Stimulated activated CD4-positive, alpha-beta T cell treated with anti-CD3 and anti-CD28 coated beads, Interleukin-2, amount 100 ng/mL, for 4 hours (primary cell): ENCODE results near the gene LRRC63.
"Not testable (repeated sequence)": the region's sequence is repeated elsewhere in the genome, so short reads cannot be mapped to it uniquely, and the experiment has no call there.

Experiments
- DNase-seq: peaks from one replicate; pipeline ENCODE4 v3.0.0-alpha.2; 2020; ENCODE audit warnings: low read depth

The LRRC63 gene

GRCh38 chr13:46211483-46212351, at the start of gene LRRC63:
LRRC63 (plus strand) TSS chr13:46211928; CDS start chr13:46213035, 1,107 bp downstream.
- DNase-seq: peak; percentile 77

- DNase-seq: not testable (repeated sequence)
Measured at GRCh38 chr13:46162741-46163140, 49.0 kb upstream of the LRRC63 start.

- no peak for DNase-seq
Measured at GRCh38 chr13:46164661-46165060, 47.1 kb upstream of the LRRC63 start.

- DNase-seq: no peak
Measured at GRCh38 chr13:46165485-46166223, 46.1 kb upstream of the LRRC63 start.

- no peak for DNase-seq
Measured at GRCh38 chr13:46166224-46166584, 45.5 kb upstream of the LRRC63 start.

GRCh38 chr13:46166947-46167610, 44.6 kb upstream of the LRRC63 start:
- no peak for DNase-seq

GRCh38 chr13:46168341-46168740, 43.4 kb upstream of the LRRC63 start:
- peak; percentile 35 for DNase-seq

GRCh38 chr13:46168783-46169182, 42.9 kb upstream of the LRRC63 start:
- DNase-seq: no peak

GRCh38 chr13:46169758-46170157, 42.0 kb upstream of the LRRC63 start:
- no peak for DNase-seq

GRCh38 chr13:46170268-46170667, 41.5 kb upstream of the LRRC63 start:
- DNase-seq: no peak

GRCh38 chr13:46170687-46171086, 41.0 kb upstream of the LRRC63 start:
- no peak for DNase-seq

- no peak for DNase-seq
Measured at GRCh38 chr13:46171217-46171616, 40.5 kb upstream of the LRRC63 start.

GRCh38 chr13:46171739-46172138, 40.0 kb upstream of the LRRC63 start:
- DNase-seq: no peak

- no peak for DNase-seq
Measured at GRCh38 chr13:46172531-46172991, 39.2 kb upstream of the LRRC63 start.

GRCh38 chr13:46173656-46174055, 38.1 kb upstream of the LRRC63 start:
- no peak for DNase-seq

- DNase-seq: no peak
Measured at GRCh38 chr13:46176756-46177155, 35.0 kb upstream of the LRRC63 start.

- DNase-seq: no peak
Measured at GRCh38 chr13:46178143-46178542, 33.6 kb upstream of the LRRC63 start.

- no peak for DNase-seq
Measured at GRCh38 chr13:46178821-46179220, 32.9 kb upstream of the LRRC63 start.

- peak; percentile 74 for DNase-seq
Measured at GRCh38 chr13:46179491-46179908, 32.2 kb upstream of the LRRC63 start.

- DNase-seq: no peak
Measured at GRCh38 chr13:46179969-46180763, 31.6 kb upstream of the LRRC63 start.

GRCh38 chr13:46181377-46181839, 30.3 kb upstream of the LRRC63 start:
- no peak for DNase-seq
